ENCODE data around the gene HOXA6.

Gene HOXA6

GRCh38 chr7:27172823-27173510, 25.4 kb upstream of the HOXA6 start:
- no peak for DNase-seq

GRCh38 chr7:27172315-27172774, 24.8 kb upstream of the HOXA6 start:
- DNase-seq, result no peak

DNA sequence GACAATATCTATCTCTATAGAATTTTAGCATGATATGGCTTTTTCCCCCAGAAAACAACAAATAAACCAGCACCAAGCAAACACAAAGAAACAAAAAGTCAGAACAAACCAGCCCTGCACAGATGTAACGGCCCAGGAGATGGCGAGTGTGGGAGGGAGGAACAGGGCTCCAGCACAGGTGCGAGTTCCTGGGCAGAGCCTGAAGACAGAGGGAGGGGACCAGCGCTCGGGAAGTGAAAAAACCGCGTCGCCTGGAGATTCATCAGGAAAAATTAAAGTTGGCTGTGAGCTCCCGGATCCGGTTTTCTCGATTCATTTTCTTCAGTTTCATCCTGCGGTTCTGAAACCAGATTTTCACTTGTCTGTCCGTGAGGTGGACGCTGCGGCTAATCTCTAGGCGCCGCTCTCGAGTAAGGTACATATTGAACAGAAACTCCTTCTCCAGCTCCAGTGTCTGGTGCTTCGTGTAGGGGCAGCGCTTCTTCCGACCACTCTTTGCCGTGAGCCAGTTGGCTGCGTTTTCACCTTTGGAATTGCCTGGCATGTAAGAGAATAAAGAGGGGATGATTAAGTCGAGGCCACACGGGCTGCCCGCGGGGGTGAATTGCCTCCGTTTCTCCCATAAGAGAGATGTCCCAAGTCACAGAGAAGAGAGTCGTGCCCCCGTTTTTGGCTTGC, 24.2 kb upstream of the HOXA6 start:
- no peak for DNase-seq

DNA sequence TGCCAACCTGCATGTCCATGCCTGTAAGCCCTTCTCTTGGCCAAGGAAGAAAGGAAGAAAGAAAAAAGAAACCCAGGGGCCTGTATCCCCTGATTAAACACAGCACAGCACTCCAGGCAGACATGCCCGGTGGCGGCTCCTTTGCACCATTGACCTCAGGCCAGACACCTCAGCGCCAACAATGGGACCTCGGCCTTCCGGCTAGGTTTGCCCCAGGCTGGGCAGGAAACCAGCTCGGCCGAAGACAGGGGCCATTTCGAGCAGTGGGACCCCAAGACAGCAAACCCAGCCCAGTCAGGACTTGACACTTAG, 23.7 kb upstream of the HOXA6 start:
- DNase-seq, result no peak

- no peak for DNase-seq
Measured at GRCh38 chr7:27170426-27171324, 23.1 kb upstream of the HOXA6 start.

GRCh38 chr7:27169658-27170425, 22.3 kb upstream of the HOXA6 start:
- DNase-seq, result no peak

GRCh38 chr7:27168265-27168947, 20.8 kb upstream of the HOXA6 start:
- no peak for DNase-seq

DNA sequence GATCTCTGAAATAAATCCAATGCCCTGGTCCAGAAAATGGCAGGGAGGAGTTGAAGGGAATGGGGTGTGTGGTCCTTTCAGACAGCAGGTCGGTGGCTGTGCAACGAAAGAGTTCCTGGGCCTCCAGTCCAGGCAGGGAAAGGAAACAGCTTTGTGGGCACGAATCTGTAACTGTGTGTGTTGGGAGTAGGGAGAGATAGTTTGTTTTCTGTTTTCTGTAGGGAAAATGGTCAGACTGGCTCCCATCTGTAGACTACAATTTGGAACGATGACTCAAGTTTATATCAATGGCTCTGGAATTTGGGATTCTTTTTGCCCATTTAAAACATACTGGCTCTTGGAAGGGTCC, 20.3 kb upstream of the HOXA6 start:
- DNase-seq, result no peak

GRCh38 chr7:27166531-27167505, 19.2 kb upstream of the HOXA6 start:
- no peak for DNase-seq

DNA sequence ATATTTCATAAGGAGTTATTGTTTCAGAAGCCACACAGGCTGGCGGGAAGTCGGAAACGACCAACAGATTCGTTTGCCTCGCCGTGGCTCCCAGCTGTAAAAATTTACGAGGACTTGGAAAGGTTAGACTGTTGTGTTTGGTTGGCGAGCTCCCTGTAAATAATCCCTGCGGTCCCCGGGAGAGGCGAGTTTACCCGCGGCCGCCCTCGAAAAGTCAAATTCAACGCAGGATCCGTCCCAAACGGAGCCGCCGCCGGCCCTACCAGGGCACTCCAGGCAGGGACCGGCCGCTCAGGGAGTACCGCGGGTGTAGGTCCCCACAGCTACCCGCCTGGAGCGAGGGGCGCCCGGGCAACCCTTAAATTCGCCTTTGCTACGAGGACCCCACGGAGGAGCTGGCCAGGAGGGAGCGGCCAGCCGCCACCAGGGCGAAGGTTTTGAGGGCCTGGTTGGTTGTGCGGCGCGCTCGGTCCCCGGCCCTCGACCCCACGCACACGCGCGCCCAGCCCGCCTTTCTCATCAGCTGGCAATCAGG, 18.5 kb upstream of the HOXA6 start:
- DNase-seq, result no peak

DNA sequence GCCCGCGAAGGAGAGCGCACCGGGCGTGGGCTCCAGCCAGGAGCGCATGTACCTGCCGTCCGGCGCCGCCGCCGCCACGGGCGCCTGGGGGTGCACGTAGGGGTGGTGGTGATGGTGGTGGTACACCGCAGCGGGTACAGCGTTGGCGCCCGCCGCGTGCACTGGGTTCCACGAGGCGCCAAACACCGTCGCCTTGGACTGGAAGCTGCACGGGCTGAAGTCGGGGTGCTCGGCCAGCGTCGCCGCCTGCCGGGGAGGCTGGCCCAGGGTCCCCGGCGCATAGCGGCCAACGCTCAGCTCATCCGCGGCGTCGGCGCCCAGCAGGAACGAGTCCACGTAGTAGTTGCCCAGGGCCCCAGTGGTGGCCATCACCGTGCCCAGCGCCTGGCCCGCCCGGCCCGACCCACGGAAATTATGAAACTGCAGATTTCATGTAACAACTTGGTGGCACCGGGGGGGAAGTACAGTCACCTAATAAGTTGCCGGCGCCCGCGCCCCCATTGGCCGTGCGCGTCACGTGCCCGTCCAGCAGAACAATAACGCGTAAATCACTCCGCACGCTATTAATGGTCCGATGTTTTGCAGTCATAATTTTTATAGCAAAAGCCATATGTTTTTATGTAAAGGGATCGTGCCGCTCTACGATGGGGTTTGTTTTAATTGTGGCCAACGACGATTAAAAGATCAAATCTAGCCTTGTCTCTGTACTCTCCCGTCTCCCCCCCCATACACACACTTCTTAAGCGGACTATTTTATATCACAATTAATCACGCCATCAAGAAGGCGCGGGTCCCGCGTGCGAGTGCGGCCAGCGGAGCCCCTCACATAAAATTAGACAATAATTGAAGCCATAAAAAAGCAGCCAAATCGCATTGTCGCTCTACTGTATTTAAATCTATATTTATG, 17.8 kb upstream of the HOXA6 start, which contains the start of gene HOXA9:
Gene HOXA9 (minus strand): TSS at position 449 of the 907 bp plus-strand sequence. CDS start 80 bp downstream, at position 369.
- DNase-seq, result no peak

- DNase-seq, result no peak
Measured at GRCh38 chr7:27164367-27165088, 17.0 kb upstream of the HOXA6 start.

- DNase-seq, result no peak
Measured at GRCh38 chr7:27164045-27164366, 16.4 kb upstream of the HOXA6 start.

DNA sequence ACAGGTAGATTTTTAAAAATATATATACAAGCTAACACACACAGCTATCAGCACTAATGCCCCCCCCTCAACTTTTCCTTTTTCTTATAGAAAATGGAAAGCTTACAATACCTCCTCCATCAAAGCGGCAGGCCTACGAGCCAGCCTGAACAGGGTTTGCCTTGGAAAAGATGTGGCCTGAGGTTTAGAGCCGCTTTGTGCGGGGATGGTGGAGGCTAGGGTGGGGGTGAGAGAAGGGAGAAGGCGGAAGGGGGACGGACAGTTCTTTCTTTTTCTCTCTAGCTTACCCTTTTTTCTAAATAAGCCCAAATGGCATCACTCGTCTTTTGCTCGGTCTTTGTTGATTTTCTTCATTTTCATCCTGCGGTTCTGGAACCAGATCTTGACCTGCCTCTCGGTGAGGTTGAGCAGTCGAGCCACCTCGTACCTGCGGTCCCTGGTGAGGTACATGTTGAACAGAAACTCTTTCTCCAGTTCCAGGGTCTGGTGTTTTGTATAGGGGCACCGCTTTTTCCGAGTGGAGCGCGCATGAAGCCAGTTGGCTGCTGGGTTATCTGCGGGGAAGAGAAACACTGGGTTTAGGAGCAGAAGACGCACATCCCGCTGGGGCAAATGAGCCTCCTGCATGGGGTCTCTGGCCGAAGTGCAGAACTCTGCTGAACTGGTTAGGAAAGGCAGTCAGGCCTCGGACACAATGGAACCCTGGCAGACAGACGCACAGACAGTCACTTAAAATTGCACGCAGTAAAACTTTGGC, 15.9 kb upstream of the HOXA6 start:
- DNase-seq, result no peak

DNA sequence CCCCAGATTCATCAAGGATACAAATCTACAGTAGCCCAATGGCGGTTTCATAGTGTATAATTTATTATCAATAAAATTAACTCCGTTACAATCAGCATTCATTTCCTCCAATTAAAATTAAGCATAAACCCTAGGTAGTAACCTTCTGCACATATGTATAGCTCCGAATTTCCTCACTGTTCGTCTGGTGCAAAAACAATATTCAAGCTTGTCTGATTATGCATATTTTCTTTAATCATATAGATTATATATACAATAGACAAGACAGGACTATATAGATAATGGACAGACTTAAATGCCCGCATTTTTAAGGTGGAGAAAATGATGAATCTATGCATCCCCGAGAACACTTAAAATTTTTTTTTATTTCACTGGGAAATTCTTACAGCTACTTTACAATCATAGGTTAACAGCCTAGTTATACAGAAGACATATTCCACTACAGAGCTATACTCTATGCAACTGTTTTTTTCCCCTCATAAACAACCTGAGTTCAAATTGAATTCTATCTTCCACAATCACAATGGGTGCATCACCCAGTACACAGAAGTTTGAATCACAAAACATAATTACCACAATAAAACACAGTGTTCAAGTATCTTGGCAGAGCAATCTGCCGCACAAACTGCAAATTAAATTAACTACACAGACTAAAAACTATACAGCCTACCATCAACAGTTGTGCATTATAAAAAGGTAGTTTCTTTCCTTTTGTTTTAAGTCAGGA, 15.2 kb upstream of the HOXA6 start:
- no peak for DNase-seq

DNA sequence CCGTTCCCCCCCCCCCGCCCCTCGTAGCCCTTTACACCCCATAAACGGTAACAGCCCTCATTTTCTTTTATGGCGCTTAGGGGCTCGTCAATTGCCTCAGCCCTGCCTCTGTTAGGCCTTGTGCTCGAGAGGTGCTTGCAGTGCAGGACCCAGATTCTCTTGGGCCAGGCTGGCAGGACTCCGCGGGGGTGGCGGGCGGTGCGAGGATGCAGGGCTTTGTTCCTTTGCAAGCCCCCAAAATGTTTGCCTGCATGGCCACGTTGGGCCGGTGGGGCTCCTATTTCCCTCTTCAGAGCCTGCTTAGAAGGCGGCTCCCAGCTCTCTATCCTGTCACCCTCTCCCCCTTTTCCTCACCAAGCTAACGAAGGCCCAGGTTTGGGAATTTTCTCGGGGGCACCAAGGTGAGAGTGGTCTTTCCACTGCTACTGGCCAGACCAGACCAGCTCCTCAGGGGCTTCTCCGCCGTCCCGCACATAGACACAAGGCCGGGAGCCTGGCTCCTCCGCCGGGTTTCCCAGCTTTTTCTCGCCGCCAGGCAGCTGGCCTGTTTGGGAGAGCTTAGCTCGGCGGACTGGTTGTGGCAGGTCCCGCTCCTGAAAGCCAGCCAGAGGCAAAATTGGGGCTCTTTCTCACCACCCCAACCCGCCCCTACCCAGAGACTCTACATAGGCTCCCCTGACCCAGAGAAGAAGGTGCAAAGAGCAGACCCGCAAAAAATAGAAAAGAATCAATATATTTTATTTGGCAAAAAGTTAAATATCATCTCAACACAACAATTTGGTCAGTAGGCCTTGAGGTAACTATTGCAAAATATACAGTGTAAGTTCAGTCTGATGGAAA, 14.4 kb upstream of the HOXA6 start:
- DNase-seq, result no peak

Data from NCI-H2029 treated with DMSO at 0.1 percent for 48 hours (cell line).